Brain microvascular endothelial cell (primary cell): ENCODE data around the gene CERS3.

Source experiments
- DNase-seq: peaks from one replicate; pipeline ENCODE4 v3.0.0-alpha.2; 2020
- H3K27ac ChIP-seq: fragments of 250-450 bp; sonication (Bioruptor Pico); 2 replicates; pipeline ENCODE4 v1.5.1; 2020; ENCODE audit warnings: mild to moderate bottlenecking, moderate library complexity
- H3K27me3 ChIP-seq: fragments of 250-450 bp; sonication (Bioruptor Pico); replicated peaks from 2 replicates; pipeline ENCODE4 v1.5.1; 2020; ENCODE audit warnings: mild to moderate bottlenecking
- H3K36me3 ChIP-seq: fragments of 250-450 bp; sonication (Bioruptor Pico); replicated peaks from 2 replicates; pipeline ENCODE4 v1.5.1; 2020; ENCODE audit warnings: mild to moderate bottlenecking
- H3K4me3 ChIP-seq: 2 replicates; pipeline ENCODE4 v1.5.1; 2011; ENCODE audit warnings: low read depth, mild to moderate bottlenecking, control low read depth, low read length, moderate library complexity
- CTCF ChIP-seq: IDR thresholded peaks from 2 replicates; pipeline ENCODE4 v1.5.1; 2011; ENCODE audit warnings: low read depth, mild to moderate bottlenecking, moderate library complexity, low read length, control low read depth, inconsistent platforms; ENCODE audit errors: missing control alignments
- in situ Hi-C: cut with HindIII; loops from 2 replicates; pipeline ENCODE4 v1.10.0; 2017; ENCODE audit warnings: low sequenced_read_pairs, low pct_ligation_motif_present

The CERS3 gene

GRCh38 chr15:100528833-100529428, at the start of gene CERS3:
TSS of gene CERS3 (minus strand) at chr15:100528950. CDS start at chr15:100501849, 27,101 bp downstream.
- Histone ChIP-seq H3K36me3 (no peaks in the 10 kb centered on the region), H3K4me3 (no peak within 1 kb of the TSS), H3K27me3 (no peaks in the 10 kb centered on the region), H3K27ac (no peak within 1 kb of the TSS)
- TF ChIP-seq CTCF: no peak
- DNase-seq: no peak
- in situ Hi-C loops: no loop called here

GRCh38 chr15:100573526-100573925, 44.8 kb upstream of the CERS3 start:
- no peak overlapping the region for H3K4me3 ChIP-seq
- no peak for DNase-seq
- H3K27me3 ChIP-seq: no peaks in the 10 kb centered on the region
- H3K36me3 ChIP-seq: peaks cover 5% of the 10 kb centered on the region
- H3K27ac ChIP-seq: no peak overlapping the region
- no peak for TF ChIP-seq CTCF
- in situ Hi-C loops: no loop called here

- DNase-seq: no peak
- peaks cover 5% of the 10 kb centered on the region for H3K36me3 ChIP-seq
- no peak overlapping the region for H3K27ac ChIP-seq
- TF ChIP-seq CTCF: peak; percentile 13
- in situ Hi-C loops: no loop called here
- no peaks in the 10 kb centered on the region for H3K27me3 ChIP-seq
- H3K4me3 ChIP-seq: no peak overlapping the region
These were observed 43.7 kb upstream of the CERS3 start for GRCh38 chr15:100572362-100572983.

- in situ Hi-C loops: no loop called here
- Histone ChIP-seq H3K36me3 (peaks cover 5% of the 10 kb centered on the region), H3K27ac (no peak overlapping the region), H3K27me3 (no peaks in the 10 kb centered on the region), H3K4me3 (no peak overlapping the region)
- DNase-seq: no peak
- TF ChIP-seq CTCF: no peak
These were observed 42.9 kb upstream of the CERS3 start for GRCh38 chr15:100571592-100572167.

- no peak overlapping the region for H3K4me3 ChIP-seq
- H3K27ac ChIP-seq: no peak overlapping the region
- in situ Hi-C loops: no loop called here
- no peaks in the 10 kb centered on the region for H3K27me3 ChIP-seq
- no peak for TF ChIP-seq CTCF
- peaks cover 5% of the 10 kb centered on the region for H3K36me3 ChIP-seq
- no peak for DNase-seq
These were observed 42.1 kb upstream of the CERS3 start for GRCh38 chr15:100570735-100571313.
